HG02973 (cell line): ENCODE results near the gene VPS16.

ENCODE experiments used
- ATAC-seq: cut with Tn5 transposase; IDR thresholded peaks from one replicate; pipeline ENCODE4 v1.9.1; 2021; ENCODE audit warnings: moderate library complexity; ENCODE audit not compliant: unreplicated experiment

Gene VPS16

GRCh38 chr20:2840138-2840966 is at the start of gene VPS16, which contains the start of gene PCED1A:
Gene VPS16, plus strand, starts transcription at chr20:2840745. Its CDS starts 30 bp downstream, at chr20:2840775.
Gene PCED1A, minus strand, starts transcription at chr20:2840655. Its CDS starts 743 bp downstream, at chr20:2839912.
- peak; percentile 88 for ATAC-seq

DNA sequence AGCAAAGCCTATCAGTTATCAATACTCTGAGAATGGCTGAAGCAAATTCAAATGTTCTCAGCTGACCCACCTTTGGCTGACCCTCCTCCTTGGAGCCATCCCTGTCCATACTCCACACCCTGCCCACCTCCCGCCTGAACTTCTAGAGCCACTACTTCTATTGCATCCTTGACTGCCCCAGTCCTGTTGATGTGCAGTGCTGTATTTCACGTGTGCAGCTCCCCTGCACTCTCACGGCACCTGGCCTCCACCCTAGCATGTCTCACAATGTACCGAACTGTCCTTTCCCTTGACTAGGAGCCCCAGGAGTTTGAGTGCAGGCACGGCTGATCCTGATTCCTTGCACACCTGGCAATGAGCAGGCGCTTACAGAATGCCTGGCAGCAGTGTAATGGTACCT is 47.1 kb upstream of the VPS16 start:
- ATAC-seq: no peak

DNA sequence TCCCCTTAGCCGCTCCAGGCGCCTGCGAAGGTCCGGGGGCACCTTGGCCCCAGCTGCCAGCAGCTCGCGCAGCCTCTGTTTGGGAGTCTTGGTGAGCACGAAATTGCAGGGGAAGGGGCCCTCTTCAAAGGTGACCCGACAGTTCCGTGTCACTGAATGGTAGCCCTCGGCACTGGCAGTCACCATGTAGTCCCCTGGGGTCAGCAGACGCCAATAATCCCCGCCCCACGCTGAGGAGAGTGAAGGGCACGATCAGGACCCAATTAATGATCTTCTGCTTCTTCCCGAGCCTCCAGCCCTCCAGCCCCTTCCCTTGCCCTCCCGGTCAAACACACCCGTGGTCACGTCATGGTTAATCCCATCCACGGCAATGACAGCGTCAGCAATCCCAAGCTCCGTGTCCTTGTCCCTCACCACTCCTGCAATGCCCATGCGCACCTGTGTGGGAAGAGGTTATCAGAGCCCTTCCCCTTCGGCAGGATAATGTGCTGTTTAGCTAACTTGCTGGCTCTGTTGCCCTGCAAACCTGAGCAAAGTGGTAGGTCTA is 46.3 kb upstream of the VPS16 start:
- ATAC-seq: no peak

- no peak for ATAC-seq
Observed at GRCh38 chr20:2794866-2795447, 45.6 kb upstream of the VPS16 start.

- ATAC-seq: no peak
Observed at GRCh38 chr20:2795451-2795850, 45.1 kb upstream of the VPS16 start.

DNA sequence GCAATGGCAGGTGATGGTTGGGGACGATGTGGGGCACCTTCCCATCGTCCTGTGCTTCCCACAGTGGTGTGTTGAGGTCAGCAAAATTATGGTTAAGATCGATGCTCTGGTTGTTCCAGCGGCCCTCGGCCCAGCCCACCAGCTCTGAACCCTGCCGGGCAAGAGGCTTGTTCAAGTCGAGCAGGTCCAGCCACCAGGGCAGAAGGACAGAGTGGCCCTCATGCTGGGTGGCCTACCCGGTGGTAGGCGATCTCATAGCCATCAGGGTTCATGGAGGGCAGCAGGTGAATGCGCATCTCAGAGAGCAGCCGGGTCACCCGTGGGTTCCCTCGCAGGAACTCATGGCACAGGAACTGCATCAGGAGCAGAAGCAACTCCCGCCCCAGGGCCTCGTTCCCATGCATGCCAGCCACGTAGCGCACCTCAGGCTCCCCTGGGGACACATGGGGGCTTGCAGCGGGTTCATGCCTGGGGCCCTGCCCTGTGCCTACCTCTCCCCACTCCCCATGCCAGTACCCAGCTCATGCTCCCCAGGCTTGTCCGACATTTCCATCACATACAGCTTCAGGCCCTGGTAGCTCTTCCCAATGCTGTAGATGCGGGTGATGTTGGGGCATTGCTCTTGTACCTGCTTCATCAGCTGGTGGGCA is 44.4 kb upstream of the VPS16 start:
- ATAC-seq: no peak

GRCh38 chr20:2797136-2797983 is 43.2 kb upstream of the VPS16 start:
- ATAC-seq: no peak

DNA sequence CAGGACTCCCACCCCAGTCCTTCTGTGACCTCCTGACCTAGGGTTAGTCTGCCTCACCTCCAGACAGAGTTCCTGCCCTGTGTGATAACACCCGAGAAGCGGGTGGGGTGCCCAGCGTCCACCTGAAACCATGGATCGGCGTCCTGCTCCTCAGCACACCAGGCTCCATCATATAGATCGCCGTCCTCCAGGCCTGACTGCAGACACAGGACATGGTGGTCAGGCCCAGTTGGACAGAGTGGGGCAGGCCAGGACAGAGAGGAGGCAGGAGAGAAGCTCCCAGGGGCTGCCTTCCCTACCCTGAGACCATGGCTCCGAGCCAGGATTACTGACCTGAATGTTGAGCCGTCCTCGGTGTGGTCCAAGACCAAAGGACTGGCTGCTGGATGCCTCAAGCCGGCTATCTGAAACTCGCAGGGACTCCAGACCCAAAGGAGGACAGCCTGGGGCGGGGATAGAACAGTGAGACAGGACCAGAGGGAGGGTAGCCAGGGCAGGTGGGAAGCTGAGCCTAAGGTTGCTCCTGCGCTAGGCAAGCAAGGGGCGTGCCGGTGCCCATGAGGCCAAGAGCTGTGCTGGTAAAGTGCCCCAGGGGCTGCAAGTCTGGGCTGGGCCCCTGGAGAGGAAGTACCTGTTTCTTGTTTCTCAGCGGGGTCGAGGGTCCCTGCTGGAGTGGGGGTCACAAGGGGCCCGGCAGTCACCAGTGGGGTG is 42.3 kb upstream of the VPS16 start:
- no peak for ATAC-seq

DNA sequence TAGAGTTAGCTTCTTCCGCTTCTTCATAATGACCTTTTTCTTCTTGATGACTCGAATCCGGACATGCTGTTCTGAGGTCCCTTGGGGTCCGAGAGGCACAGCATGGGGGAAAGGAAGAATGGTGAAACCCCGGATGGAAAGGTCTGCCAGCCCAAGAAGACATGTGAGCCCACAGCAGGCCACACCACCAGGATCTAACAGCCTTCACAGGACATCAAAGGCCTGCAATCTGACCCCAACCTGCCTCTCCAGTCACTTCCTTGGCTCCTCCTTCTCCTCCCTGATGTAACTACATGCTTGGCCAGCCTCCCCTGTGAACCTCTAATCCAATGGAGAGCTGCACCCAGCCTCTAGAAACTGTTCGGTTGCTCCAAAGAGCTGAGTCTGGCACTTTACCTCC is 41.7 kb upstream of the VPS16 start:
- no peak for ATAC-seq

GRCh38 chr20:2799271-2799670 is 41.3 kb upstream of the VPS16 start:
- ATAC-seq: no peak

DNA sequence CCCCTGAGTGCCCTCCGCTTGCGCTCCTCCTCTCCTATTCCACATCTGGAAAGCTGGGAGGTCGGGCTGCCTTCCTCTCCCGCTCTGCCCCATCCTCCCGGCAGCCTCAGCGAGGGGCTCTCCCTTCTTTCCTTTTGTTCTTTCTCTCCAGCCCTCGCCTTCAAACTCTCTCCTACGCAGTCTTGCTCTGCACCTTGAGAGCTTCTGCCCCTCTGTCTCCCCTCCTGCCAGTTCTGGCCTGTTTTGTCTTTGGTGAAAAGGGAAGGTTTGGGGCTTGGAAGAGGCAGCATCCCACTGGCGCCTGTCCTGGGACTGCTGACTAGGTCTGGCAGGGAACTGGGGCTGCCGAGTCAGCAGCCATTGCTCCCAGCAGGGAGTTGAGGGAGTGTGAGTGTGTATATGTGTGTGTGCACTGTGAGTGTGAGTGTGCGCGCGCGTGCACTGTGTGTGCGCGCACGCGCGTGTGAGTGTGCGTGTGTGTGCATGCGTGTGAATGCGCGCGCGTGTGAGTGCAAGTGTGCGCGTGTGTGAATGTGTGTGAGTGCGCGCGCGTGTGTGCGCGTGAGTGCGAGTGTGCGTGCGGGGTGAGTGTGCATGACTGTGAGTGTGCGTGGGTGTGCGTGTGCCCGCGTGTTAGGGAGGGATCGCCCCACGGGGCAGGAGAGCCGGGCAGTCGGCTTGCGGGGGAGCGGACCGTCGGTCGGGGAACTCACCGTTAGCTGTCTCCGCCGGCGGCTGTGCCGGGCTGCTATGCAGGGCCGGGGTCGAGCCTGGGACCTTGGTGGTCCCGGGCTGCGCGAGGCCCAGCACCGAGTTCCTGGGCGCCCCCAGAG is 40.6 kb upstream of the VPS16 start:
- no peak for ATAC-seq

DNA sequence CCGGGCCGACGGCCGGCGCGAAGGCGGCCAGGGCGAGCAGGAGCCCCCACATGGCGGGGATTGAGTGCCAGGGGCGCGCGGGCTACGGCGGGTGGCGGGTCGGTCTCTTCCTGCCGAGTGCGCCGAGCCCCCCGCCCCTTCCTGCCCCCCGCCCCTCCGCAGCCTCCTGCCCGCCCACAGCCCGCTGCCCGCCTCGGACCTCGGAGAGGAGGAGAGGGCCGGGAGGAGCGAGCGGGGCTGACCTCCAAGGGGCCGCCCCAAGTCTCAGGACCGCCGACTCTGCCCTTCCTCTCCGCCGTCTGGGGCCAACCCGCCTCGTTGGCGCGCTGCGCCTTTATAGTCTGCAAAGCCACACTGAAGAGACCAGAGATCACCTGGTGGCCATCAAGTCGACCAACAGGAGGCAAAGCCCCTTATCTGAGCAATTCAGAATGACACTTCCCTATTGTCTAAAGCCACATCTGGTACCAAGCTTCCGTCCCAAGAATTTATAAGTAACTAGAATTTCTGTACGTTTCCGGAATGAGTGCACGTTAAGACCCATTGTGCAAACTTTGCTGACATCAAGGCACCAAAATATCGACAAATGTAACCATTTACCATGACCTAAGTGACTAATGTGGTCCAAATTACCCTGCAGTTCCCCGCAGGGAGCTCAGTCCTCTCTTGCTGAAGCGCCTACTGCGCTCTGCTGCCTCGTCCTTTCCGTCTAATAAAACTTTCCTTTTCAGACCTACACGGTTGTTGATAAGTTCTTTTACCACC is 39.8 kb upstream of the VPS16 start, which contains the start of gene CPXM1:
TSS of gene CPXM1 (minus strand) at position 107 of the 765 bp plus-strand sequence. CDS start at position 52, 55 bp downstream.
- ATAC-seq: peak; percentile 49

- peak; percentile 23 for ATAC-seq
Observed at GRCh38 chr20:2801286-2801728, 39.2 kb upstream of the VPS16 start.

- no peak for ATAC-seq
Observed at GRCh38 chr20:2804041-2804828, 36.3 kb upstream of the VPS16 start.

DNA sequence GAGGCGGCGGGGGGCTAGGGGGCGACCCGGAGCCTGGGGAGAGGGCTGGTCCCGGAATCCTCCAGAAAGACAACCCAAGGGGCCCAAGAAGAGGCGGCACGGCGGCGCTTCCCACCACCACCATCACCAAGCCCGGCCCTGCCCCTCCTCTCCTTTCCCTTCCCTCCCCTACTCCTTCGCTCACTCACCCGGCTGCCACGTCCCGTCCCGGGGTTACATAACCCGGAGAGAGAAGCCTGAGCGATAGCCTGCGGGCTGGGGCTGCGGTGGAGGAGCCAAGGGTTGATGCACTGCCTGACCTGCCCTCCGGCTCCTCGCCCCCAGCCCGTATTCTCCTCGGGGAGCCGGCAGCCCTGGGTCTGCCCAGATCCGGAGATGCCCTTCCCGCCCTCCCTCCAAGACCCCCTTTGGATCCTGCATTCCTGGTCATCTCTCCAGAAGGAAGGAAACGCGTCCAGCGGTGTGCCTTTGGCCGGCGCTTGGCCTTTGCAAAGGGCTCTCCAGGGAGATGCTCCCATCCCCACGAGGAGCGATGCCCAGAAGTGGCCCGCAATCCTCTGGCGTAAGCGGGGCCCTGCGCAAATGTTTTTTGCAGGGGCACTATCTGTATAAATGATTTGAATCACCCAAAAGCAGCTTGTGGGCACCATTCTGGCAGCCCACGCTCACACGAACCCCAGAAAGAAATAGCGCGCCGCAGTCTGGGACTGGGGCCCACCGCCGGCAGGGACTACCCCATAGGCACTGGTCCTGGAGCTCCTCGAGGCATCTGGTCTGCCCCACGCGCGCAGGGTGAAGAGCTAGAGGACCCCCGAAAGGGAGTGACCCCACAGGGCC is 35.5 kb upstream of the VPS16 start:
- no peak for ATAC-seq

DNA sequence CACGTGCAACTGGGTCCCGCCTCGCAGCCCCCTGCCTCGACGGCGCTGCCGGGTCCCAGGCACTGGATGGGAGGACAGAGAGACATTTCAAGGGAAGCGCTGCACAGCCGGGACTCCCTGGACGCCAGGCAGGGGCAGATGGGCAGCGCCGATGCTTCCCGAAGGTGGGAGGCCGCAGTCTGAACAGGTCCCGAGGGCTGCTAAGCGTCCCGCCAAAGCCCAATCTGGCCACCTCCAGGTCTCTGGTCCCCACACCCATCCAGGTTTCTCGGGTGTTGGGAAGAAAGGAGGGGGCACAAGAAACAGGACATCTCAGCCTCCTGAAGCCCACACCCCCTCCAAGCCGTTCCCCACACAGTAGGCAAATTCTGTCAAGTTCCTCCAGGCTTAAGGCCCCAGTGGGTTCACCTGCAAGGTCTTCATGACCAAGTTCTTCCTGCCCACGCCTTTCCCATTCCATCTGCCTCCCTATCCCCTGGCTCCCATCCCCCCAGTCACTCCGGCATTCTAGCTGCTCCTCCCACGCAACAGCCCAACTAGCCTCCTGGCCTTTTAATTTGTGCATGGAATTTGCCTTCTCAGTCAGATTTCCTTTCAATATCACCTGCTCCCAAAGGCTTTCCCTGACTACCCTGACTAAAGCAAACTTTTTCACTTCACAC is 34.7 kb upstream of the VPS16 start:
- ATAC-seq: no peak
